NB4 (cell line): ENCODE results near the gene NCCRP1.

Source experiments
- POLR2A ChIP-seq: IDR thresholded peaks from 2 replicates; pipeline ENCODE4 v1.6.1; 2011; ENCODE audit warnings: mild to moderate bottlenecking; ENCODE audit not compliant: insufficient read length; ENCODE audit errors: extremely low read depth
- TF ChIP-seq, protein P1 (sequence below): IDR thresholded peaks from one replicate; pipeline ENCODE4 v1.5.1; 2012; ENCODE audit warnings: low read depth, low read length
- TF ChIP-seq, protein P2 (sequence below): IDR thresholded peaks from 2 replicates; pipeline ENCODE4 v1.6.1; 2011; ENCODE audit warnings: low read depth, low read length

DNA sequence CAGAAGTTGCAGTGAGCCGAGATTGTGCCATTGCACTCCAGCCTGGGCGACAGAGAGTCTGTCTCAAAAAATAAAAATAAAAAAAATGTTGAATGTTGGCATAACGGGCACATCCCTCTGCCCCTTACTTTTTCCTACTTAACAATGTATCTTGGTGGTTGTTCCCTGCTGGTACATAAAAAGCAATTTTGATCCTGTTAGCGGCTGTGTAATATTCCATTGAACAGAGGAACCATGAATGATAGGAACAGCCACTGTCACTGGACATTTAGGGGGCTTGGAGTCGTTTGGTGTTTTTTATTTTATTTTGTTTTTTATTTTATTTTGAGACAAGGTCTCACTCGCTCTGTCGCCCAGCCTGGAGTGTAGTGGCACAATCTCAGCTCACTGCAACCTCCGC is 10.4 kb upstream of the NCCRP1 start:
- TF ChIP-seq, protein P1, sequence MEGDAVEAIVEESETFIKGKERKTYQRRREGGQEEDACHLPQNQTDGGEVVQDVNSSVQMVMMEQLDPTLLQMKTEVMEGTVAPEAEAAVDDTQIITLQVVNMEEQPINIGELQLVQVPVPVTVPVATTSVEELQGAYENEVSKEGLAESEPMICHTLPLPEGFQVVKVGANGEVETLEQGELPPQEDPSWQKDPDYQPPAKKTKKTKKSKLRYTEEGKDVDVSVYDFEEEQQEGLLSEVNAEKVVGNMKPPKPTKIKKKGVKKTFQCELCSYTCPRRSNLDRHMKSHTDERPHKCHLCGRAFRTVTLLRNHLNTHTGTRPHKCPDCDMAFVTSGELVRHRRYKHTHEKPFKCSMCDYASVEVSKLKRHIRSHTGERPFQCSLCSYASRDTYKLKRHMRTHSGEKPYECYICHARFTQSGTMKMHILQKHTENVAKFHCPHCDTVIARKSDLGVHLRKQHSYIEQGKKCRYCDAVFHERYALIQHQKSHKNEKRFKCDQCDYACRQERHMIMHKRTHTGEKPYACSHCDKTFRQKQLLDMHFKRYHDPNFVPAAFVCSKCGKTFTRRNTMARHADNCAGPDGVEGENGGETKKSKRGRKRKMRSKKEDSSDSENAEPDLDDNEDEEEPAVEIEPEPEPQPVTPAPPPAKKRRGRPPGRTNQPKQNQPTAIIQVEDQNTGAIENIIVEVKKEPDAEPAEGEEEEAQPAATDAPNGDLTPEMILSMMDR = no peak
- TF ChIP-seq POLR2A = no peak
- TF ChIP-seq, protein P2, sequence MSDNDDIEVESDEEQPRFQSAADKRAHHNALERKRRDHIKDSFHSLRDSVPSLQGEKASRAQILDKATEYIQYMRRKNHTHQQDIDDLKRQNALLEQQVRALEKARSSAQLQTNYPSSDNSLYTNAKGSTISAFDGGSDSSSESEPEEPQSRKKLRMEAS = no peak
